Kidney (tissue), 14 donors: ENCODE results near the gene SMTNL2. TPM values are rescaled to one million over a fixed set of nuclear protein-coding genes. Genes with fewer than 3 reads are reported as not detected.

Source experiments
- DNase-seq, 5 donors: peaks; one replicate each; pipeline ENCODE4 v3.0.0-alpha.2; 2013 to 2020
- FAIRE-seq: peaks from 2 replicates; lab custom pipeline; 2012; peaks lifted over from hg19 to GRCh38; lab: Jason Lieb, UNC
- H3K27ac ChIP-seq, 2 donors: one replicate each; pipeline ENCODE4 v1.7.0; 2013; ENCODE audit warnings: low read depth in 2 of 2, low read length in 2 of 2, inconsistent platforms in 1 of 2
- H3K27me3 ChIP-seq: one replicate; pipeline ENCODE4 v1.7.1; 2013; ENCODE audit warnings: low read length, inconsistent platforms; ENCODE audit not compliant: control insufficient read depth, insufficient read depth
- H3K36me3 ChIP-seq, 3 donors: one replicate each; pipeline versions ENCODE4 v1.7.0 to v1.7.1; 2013; ENCODE audit warnings: low read length in 3 of 3, control low read depth in 1 of 3, inconsistent platforms in 1 of 3; ENCODE audit not compliant: insufficient read depth in 3 of 3, control insufficient read depth in 2 of 3
- H3K4me1 ChIP-seq, 3 donors: one replicate each; pipeline versions ENCODE4 v1.7.0 to v1.7.1; 2013; ENCODE audit warnings: low read length in 3 of 3, inconsistent platforms in 1 of 3, low read depth in 1 of 3; ENCODE audit not compliant: control insufficient read depth in 2 of 3, insufficient read depth in 2 of 3
- H3K4me3 ChIP-seq, 3 donors: one replicate each; pipeline versions ENCODE4 v1.7.0 to v1.8.1; 2013; ENCODE audit warnings: low read length in 3 of 3, control low read depth in 1 of 3, inconsistent platforms in 1 of 3
- H3K9ac ChIP-seq, 3 donors: one replicate each; pipeline versions ENCODE4 v1.7.0 to v1.7.1; 2013; ENCODE audit warnings: low read length in 3 of 3, control low read depth in 1 of 3, inconsistent platforms in 1 of 3
- H3K9me3 ChIP-seq, 3 donors: one replicate each; pipeline versions ENCODE4 v1.7.0 to v1.7.1; 2013; ENCODE audit warnings: low read length in 3 of 3, control low read depth in 1 of 3, inconsistent platforms in 1 of 3; ENCODE audit not compliant: control insufficient read depth in 2 of 3, insufficient read depth in 1 of 3
- intact Hi-C: fragments of 100-400 bp; cut with DNase I; formaldehyde crosslinking; loops from one replicate; pipeline ENCODE4 v1.11.1; 2022
- polyA plus RNA-seq: library from polyadenylated mRNA; stranded (reverse); fragments of 350-450 nt; fragmentation: Illumina TruSeq; extraction: RNeasy Lipid Tissue Mini Kit (QIAGEN cat#74804); gene quantifications from one replicate; pipeline ENCODE4 v1.2.3, GENCODE V29; 2014; ENCODE audit warnings: low read depth, low replicate concordance; ENCODE audit not compliant: insufficient read depth
- total RNA-seq: library from RNA; stranded (reverse); fragmentation: NEBNext Ultra II Directional; extraction: Animal tissue kit (Norgen Biotek cat#: 25700); gene quantifications from one replicate; pipeline ENCODE4 v1.2.1, GENCODE V29; 2021
- TF ChIP-seq, protein P1 (sequence below): IDR thresholded peaks from 3 replicates; pipeline ENCODE4 v1.5.1; 2012; ENCODE audit warnings: mild to moderate bottlenecking, moderate library complexity, borderline replicate concordance; ENCODE audit not compliant: insufficient read depth; ENCODE audit errors: extremely low read depth
- donor health status: control.
- donor health status: control.
- donor health status: control.
- donor health status: control.
- donor health status: control.
- donor health status: DM: yes; HTN: yes; CAD: no.
- donor health status: Normal renal cell carcinoma (clear cell type).

SMTNL2 gene
- total and polyA plus RNA-seq, 2 donors from 2014 or later = 25.6 to 58.1 TPM

DNA sequence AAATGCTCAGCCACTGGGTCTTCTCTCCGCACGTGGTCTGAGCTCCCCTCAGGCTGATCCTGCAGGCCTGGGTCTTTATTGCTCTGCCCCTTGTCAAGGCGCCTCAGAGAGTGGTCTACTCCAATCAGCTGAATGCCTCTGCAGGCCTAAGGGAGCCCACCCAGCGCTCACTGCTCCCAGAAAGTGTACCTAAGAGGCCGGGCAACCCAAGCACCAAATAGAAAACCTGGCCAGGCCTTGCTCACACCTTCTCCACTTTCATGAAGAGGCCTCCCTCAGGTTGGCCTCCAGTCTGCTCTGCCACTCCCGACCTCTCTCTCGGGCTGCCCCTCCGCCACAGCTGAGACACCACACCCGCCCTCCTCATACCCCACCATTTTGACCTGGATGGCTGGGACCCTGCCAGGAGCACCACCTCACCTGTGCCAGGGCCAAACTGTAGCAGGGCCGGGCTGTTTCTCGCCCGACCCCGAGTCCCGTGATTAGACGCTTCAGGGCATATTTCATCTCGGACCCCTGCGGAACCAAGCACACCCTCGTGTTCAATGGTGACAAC, 29.8 kb upstream of the SMTNL2 start:
- peak overlapping the region; percentile 68 to 93 (median 77) for H3K4me3 ChIP-seq
- no peaks in the 10 kb centered on the region for H3K27me3 ChIP-seq
- H3K9ac ChIP-seq = peak overlapping the region in 2 of 3 donors; percentile 61 to 73
- FAIRE-seq (no peak), DNase-seq (peak in 1 of 5 donors; percentile 82)
- peaks cover 4 to 22% (median 14%) of the 10 kb centered on the region in 3 donors for H3K4me1 ChIP-seq
- H3K27ac ChIP-seq = no peak overlapping the region
- intact Hi-C loops = no loop called here
- TF ChIP-seq, protein P1, sequence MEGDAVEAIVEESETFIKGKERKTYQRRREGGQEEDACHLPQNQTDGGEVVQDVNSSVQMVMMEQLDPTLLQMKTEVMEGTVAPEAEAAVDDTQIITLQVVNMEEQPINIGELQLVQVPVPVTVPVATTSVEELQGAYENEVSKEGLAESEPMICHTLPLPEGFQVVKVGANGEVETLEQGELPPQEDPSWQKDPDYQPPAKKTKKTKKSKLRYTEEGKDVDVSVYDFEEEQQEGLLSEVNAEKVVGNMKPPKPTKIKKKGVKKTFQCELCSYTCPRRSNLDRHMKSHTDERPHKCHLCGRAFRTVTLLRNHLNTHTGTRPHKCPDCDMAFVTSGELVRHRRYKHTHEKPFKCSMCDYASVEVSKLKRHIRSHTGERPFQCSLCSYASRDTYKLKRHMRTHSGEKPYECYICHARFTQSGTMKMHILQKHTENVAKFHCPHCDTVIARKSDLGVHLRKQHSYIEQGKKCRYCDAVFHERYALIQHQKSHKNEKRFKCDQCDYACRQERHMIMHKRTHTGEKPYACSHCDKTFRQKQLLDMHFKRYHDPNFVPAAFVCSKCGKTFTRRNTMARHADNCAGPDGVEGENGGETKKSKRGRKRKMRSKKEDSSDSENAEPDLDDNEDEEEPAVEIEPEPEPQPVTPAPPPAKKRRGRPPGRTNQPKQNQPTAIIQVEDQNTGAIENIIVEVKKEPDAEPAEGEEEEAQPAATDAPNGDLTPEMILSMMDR = no peak
- peaks cover 0 to 13% (median 3%) of the 10 kb centered on the region in 3 donors for H3K36me3 ChIP-seq
- no peaks in the 10 kb centered on the region for H3K9me3 ChIP-seq

DNA sequence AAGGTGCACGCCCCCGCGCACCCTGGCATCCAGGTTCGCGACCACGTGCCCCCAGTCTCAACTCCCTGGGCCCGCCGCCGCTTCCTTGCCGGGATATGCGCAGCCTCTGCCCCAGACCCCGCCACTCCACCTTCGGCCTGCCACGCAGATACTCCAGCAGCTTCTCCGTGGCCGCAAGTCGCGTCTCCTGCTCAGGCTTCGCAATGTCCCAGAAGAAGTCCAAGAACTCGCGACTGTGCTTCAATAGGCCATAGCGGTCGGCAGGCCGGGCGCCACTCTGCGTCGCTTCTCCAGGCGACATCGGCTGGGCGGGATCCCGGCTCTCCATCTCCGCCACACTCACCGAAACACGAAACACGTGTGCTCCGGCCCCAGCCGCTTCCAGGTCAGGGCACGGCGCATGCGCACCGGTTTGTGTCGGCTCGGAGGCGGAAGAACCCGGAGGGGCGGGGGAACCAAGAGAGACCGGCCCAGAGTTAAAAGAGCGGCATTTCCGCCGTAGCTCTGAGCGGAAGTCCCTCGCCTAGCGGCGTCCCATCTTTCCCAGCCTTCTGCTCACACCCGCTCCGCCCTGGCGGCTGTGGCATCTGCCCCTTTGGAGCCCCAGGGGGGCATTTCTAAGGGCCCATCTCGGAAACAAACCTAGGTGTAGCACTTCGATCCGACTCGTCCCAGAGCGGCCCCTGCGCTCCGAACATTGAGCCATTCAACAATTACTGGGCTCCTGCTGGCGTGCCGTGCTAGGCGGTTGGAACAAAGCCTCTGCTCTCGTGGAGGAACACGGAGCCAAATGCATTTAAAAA, 29.1 kb upstream of the SMTNL2 start, which contains the start of gene MYBBP1A:
Gene MYBBP1A, minus strand, starts transcription at position 388 of the 803 bp plus-strand sequence. Its CDS starts 60 bp downstream, at position 328.
- FAIRE-seq (no peak), DNase-seq (peak; percentile 96 to 99 (median 98))
- intact Hi-C loops = no loop called here
- Histone ChIP-seq H3K27ac (peak within 1 kb of the TSS; percentile 76 to 83), H3K4me1 (peaks cover 4 to 26% (median 14%) of the 10 kb centered on the region in 3 donors), H3K36me3 (peaks cover 0 to 8% (median 3%) of the 10 kb centered on the region in 3 donors), H3K4me3 (peak within 1 kb of the TSS; percentile 68 to 93 (median 77)), H3K27me3 (no peaks in the 10 kb centered on the region), H3K9me3 (no peaks in the 10 kb centered on the region), H3K9ac (peak within 1 kb of the TSS; percentile 67 to 73 (median 71))
- TF ChIP-seq, protein P1 = peak; percentile 33

DNA sequence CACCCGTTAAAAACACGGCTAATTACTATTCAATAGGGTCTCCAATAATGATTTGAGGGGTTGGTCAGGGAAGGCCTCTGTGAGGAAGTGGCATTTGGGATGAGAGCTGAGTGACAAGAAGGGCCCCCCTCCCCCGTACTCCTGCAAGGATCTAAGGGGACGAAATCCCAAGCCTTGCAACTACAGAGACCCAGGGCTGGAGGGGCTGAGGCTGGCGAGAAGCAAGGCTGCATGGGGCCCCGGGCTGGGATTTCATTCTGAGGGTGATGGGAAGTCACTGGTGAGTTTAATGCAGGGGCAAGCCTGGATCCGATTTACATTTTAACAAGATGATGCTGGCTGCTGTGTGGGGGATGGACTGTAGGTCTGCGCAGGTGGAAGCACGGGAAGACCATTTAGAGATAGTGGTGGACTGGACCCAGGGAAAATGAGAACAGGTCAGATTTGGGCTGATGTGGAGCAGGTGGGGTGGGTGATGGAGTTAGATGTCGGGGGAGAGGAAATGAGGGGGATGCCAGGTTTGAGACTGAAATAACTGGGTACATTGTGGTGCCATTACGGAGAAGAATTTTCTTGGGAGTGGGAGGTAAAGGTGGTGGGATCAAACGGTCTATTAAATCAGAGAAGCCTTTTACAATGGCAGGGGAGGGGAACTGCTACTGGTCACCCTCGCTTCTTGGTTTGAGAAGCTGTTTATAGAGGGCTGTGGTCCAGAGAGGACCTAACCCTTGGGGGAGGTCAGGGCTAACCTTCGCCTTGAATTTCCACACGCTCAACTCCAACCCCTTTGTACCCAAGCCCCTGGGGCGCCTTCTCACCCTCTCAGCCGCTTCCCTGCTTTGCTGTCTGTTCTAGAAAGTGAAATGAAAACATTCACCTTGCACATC, 28.2 kb upstream of the SMTNL2 start:
- H3K27me3 ChIP-seq = no peaks in the 10 kb centered on the region
- H3K27ac ChIP-seq = no peak overlapping the region
- TF ChIP-seq, protein P1 = no peak
- FAIRE-seq (no peak), DNase-seq (peak in 3 of 5 donors; percentile 42 to 66 (median 47))
- H3K9ac ChIP-seq = peak overlapping the region in 2 of 3 donors; percentile 67 to 73
- no peaks in the 10 kb centered on the region for H3K9me3 ChIP-seq
- peaks cover 4 to 29% (median 21%) of the 10 kb centered on the region in 3 donors for H3K4me1 ChIP-seq
- H3K36me3 ChIP-seq = peaks cover 0 to 3% (median 0%) of the 10 kb centered on the region in 3 donors
- peak overlapping the region; percentile 68 to 93 (median 77) for H3K4me3 ChIP-seq
- intact Hi-C loops = no loop called here
